Measurements from ENCODE around the gene TTF1. TPM values are rescaled to one million over a fixed set of nuclear protein-coding genes. Genes with fewer than 3 reads are reported as not detected.
"Not testable (repeated sequence)": the region's sequence is repeated elsewhere in the genome, so short reads cannot be mapped to it uniquely, and the experiment has no call there.

Gene TTF1
- polyA plus RNA-seq, 1 experiment, result 5.9 TPM

DNA sequence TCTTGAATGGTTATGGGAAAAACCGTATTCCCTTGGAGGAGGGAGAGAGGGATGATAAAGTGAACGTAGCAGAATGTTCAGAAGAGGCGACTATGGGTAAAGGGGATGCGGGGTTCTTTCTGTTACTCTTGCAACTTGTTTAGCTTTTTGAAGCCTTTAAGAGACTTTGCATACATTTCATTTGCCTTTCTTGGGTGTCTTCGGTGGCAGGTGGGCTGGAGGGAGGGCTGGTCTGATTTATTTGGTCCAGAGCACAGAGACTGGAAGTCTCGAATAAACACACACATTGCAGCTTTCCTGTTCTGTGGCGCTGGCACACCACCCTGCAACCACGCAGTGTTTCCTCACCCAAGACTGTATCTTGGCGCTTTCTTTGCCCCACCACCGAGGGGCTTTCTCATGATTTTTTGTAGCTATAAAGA lies 23.2 kb downstream of the TTF1 start:
- CTCF ChIA-PET, result interaction anchor here (0.6 kb wide), 1 partner anchor 533 kb away, joined by 3 read pairs; no protein-coding TSS in a partner anchor
- peaks cover 15% of the 10 kb centered on the region for H3K36me3 ChIP-seq (ENCODE audit: control insufficient read depth, insufficient read depth, low read length)
- no peaks in the 10 kb centered on the region for H3K27me3 ChIP-seq (ENCODE audit: control insufficient read depth, insufficient read depth, low read length)
- POLR2A ChIA-PET, result no interaction called here
- no peak overlapping the region for H3K4me3 ChIP-seq (ENCODE audit: low read depth, low read length)
- DNase-seq (ENCODE audit: low read depth), result no peak
- TF ChIP-seq CTCF (IDR thresholded peaks at IDR 0.05; ENCODE audit: insufficient read depth, low read depth, low read length), result no peak

DNA sequence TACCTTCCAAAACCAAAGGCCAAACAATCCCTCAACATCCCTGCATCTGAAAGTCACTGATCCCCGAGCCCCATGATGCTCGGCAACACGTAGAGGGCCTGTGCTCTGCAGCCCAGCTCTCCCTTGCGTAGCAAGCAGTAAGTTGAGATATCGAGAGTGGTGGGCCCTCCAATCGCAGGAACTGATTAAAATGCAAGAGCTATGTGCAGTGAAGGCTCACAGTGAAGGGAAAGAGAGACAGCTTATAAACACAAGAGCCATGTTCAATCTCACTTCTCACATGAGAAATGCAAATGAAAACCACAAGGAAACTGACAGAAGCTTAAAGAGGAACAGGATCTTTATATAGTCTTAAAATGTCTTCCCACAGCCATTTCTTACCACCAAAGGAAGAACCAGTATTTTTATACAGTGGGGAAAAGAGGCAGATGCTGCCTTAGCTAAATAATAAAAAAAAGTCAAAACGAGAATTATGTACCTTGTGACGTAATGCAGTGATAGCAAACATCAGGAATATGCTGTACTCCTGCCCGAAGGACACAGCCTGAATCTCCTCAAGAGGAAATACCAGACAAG lies 24.6 kb downstream of the TTF1 start:
- Histone ChIP-seq H3K4me3 (ENCODE audit: low read depth, low read length) (no peak overlapping the region), H3K36me3 (ENCODE audit: control insufficient read depth, insufficient read depth, low read length) (peaks cover 22% of the 10 kb centered on the region), H3K27me3 (ENCODE audit: control insufficient read depth, insufficient read depth, low read length) (no peaks in the 10 kb centered on the region)
- TF ChIP-seq CTCF (IDR thresholded peaks at IDR 0.05; ENCODE audit: insufficient read depth, low read depth, low read length), result no peak
- POLR2A ChIA-PET, result no interaction called here
- CTCF ChIA-PET, result no interaction called here
- no peak for DNase-seq (ENCODE audit: low read depth)

GRCh38 chr9:132378416-132378815 lies 28.2 kb downstream of the TTF1 start:
- CTCF ChIA-PET; DNase-seq (ENCODE audit: low read depth); POLR2A ChIA-PET; H3K4me3 ChIP-seq (ENCODE audit: low read depth, low read length); H3K27me3 ChIP-seq (ENCODE audit: control insufficient read depth, insufficient read depth, low read length): not testable (repeated sequence)
- H3K36me3 ChIP-seq (ENCODE audit: control insufficient read depth, insufficient read depth, low read length), result peaks cover 20% of the 10 kb centered on the region

- H3K4me3 ChIP-seq (ENCODE audit: low read depth, low read length); CTCF ChIA-PET; POLR2A ChIA-PET; DNase-seq (ENCODE audit: low read depth); H3K27me3 ChIP-seq (ENCODE audit: control insufficient read depth, insufficient read depth, low read length): not testable (repeated sequence)
- H3K36me3 ChIP-seq (ENCODE audit: control insufficient read depth, insufficient read depth, low read length), result peaks cover 20% of the 10 kb centered on the region
Observed at GRCh38 chr9:132377769-132378168, 28.9 kb downstream of the TTF1 start.

DNA sequence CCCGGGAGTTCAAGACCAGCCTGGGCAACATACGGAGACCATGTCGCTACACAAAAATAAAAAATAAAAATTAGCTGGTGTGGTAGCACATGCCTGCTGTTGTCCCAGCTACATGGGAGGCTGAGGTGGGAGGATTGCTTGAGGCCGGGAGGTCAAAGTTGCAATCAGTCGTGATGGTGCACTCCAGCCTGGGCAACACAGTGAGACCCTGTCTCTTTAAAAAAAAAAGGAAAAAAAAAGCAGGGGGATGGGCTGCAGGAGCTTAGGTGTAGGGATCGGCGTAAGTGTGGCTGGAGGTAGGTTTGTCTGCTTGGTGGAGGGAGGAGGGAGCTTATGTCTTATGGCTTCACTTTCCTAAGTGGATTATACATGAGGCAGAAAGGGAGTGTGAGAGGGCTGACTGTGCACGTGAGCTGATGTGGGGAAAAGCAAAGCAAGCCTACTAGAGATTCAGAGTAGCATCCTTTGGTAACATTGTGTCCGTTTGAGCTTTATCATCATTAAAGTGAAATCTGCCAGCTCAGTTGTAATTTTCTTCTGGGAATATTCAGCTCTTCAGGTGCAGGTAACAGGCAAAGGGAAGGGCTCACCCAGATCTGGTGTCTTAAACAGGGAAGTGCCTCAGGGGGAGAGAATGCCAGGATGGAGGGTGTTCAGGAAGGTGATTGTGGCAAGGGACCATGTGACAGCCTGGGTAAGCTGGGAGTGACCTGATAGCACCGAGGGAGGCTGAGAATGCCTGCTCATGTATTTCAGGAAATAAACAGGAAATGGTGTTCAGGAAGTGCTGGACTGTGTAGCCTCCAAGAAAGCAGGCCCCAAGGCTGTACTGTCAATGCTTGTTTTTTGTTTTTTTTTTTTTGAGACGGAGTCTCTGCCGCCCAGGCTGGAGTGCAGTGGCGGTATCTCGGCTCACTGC lies 34.2 kb downstream of the TTF1 start:
- Histone ChIP-seq H3K27me3 (ENCODE audit: control insufficient read depth, insufficient read depth, low read length) (no peaks in the 10 kb centered on the region), H3K36me3 (ENCODE audit: control insufficient read depth, insufficient read depth, low read length) (peaks cover 7% of the 10 kb centered on the region), H3K4me3 (ENCODE audit: low read depth, low read length) (no peak overlapping the region)
- DNase-seq (ENCODE audit: low read depth), result no peak
- ChIA-PET CTCF (interaction anchor here (0.6 kb wide), 1 partner anchor 521 kb away, joined by 3 read pairs; no protein-coding TSS in a partner anchor), POLR2A (interaction anchor here (0.6 kb wide), 1 partner anchor 10 kb away, joined by 3 read pairs; no protein-coding TSS in a partner anchor)
- TF ChIP-seq CTCF (IDR thresholded peaks at IDR 0.05; ENCODE audit: insufficient read depth, low read depth, low read length), result no peak

- H3K4me3 ChIP-seq (ENCODE audit: low read depth, low read length), result no peak overlapping the region
- ChIA-PET CTCF (no interaction called here), POLR2A (no interaction called here)
- TF ChIP-seq CTCF (IDR thresholded peaks at IDR 0.05; ENCODE audit: insufficient read depth, low read depth, low read length), result no peak
- no peaks in the 10 kb centered on the region for H3K36me3 ChIP-seq (ENCODE audit: control insufficient read depth, insufficient read depth, low read length)
- DNase-seq (ENCODE audit: low read depth), result no peak
- no peaks in the 10 kb centered on the region for H3K27me3 ChIP-seq (ENCODE audit: control insufficient read depth, insufficient read depth, low read length)
Observed at GRCh38 chr9:132370592-132370991, 36.0 kb downstream of the TTF1 start.
